Transverse colon (tissue), 4 donors: Measurements from ENCODE around the gene SIGLEC1. TPM values are rescaled to one million over a fixed set of nuclear protein-coding genes. Genes with fewer than 3 reads are reported as not detected.

Source experiments
- DNase-seq: peaks from one replicate; pipeline ENCODE4 v3.0.0-alpha.2; 2019
- H3K27ac ChIP-seq, 4 donors: fragments of 200-600 bp; sonication (generic); 2 replicates each; pipeline ENCODE4 v1.5.1; 2016 to 2018; ENCODE audit warnings: inconsistent platforms in 4 of 4
- H3K27me3 ChIP-seq: fragments of 200-600 bp; sonication (generic); 2 replicates; pipeline ENCODE4 v1.5.1; 2017; ENCODE audit warnings: inconsistent platforms
- H3K36me3 ChIP-seq, 4 donors: fragments of 200-600 bp; sonication (generic); 2 replicates each; pipeline ENCODE4 v1.5.1; 2017 to 2019; ENCODE audit warnings: inconsistent platforms in 4 of 4
- H3K4me1 ChIP-seq, 4 donors: fragments of 200-600 bp; sonication (generic); 2 replicates each; pipeline ENCODE4 v1.5.1; 2017 to 2020; ENCODE audit warnings: inconsistent platforms in 4 of 4
- H3K4me3 ChIP-seq, 4 donors: fragments of 200-600 bp; sonication (generic); 1 replicate in 1 of 4; 2 replicates in 3 of 4; pipeline versions ENCODE4 v1.5.1 to v1.6.1; 2017 to 2019; ENCODE audit warnings: inconsistent platforms in 4 of 4
- H3K9me3 ChIP-seq, 2 donors: fragments of 200-600 bp; sonication (generic); 2 replicates each; pipeline ENCODE4 v1.5.1; 2017 to 2019; ENCODE audit warnings: inconsistent platforms in 2 of 2
- CTCF ChIP-seq, 5 experiments: fragments of 200-600 bp in 3 of 5; fragments of 450-650 bp in 2 of 5; sonication (generic) in 3 of 5; IDR thresholded peaks; 1 replicate in 2 of 5; 2 replicates in 3 of 5; pipeline ENCODE4 v1.5.1; 2016 to 2017; ENCODE audit warnings: antibody characterized with exemption in 5 of 5, inconsistent platforms in 3 of 5, mild to moderate bottlenecking in 2 of 5, moderate library complexity in 1 of 5
- EP300 ChIP-seq: sonication (generic); formaldehyde crosslinking; IDR thresholded peaks from one replicate; pipeline ENCODE4 v1.6.1; 2017; ENCODE audit warnings: antibody characterized with exemption, low read depth
- POLR2A ChIP-seq: fragments of 450-650 bp; IDR thresholded peaks from one replicate; pipeline ENCODE4 v1.6.1; 2016; ENCODE audit warnings: antibody characterized with exemption, mild to moderate bottlenecking, moderate library complexity
- POLR2AphosphoS5 ChIP-seq, 3 donors: sonication (generic); formaldehyde crosslinking; IDR thresholded peaks; one replicate each; pipeline ENCODE4 v1.6.1; 2016; ENCODE audit warnings: antibody characterized with exemption in 3 of 3
- WGBS, 2 donors: methylation state at CpG; one replicate each; pipeline ENCODE4 v1.1.5; 2018; ENCODE audit warnings: low coverage in 1 of 2; 5-methylcytosine and 5-hydroxymethylcytosine counted together
- in situ Hi-C, 4 donors: fragments of 200-750 bp; cut with MboI; loops; one replicate each; pipeline versions ENCODE4 v1.15.0 to v1.15.1; 2017; ENCODE audit warnings: low sequenced_read_pairs in 3 of 4, low pct_ligation_motif_present in 1 of 4, low pct_unique_long_range_greater_than_20kb in 1 of 4
- intact Hi-C: fragments of 100-400 bp; cut with DNase I; formaldehyde crosslinking; loops from one replicate; pipeline ENCODE4 v1.15.1; 2023; ENCODE audit warnings: low total_unique reads
- total RNA-seq, 4 donors: library from RNA; depleted of rRNA; stranded (reverse); fragments of >200 nt; gene quantifications; one replicate each; pipeline ENCODE4 v1.1.0, GENCODE V29; 2016

SIGLEC1 gene
- total RNA-seq, 4 donors from 2014 or later, result 2.2 to 17.6 (median 7.9) TPM

- Histone ChIP-seq H3K9me3 (no peaks in the 10 kb centered on the region), H3K4me3 (no peak overlapping the region), H3K4me1 (peaks cover 2 to 20% (median 10%) of the 10 kb centered on the region in 4 donors), H3K36me3 (no peaks in the 10 kb centered on the region), H3K27ac (no peak overlapping the region), H3K27me3 (peaks cover 30% of the 10 kb centered on the region)
- WGBS, 2 donors, result 88% methylated on average over 13 of the region's 16 CpGs; no CpG with 5 or more reads in 1 of the 2 donors
- DNase-seq, result no peak
- intact Hi-C loops (no loop called here), in situ Hi-C loops (no loop called here)
- TF ChIP-seq CTCF (IDR thresholded peaks at IDR 0.05) (no peak), POLR2AphosphoS5 (IDR thresholded peaks at IDR 0.05) (no peak), POLR2A (no peak), EP300 (no peak)
Measured at GRCh38 chr20:3748073-3748472, 35.7 kb upstream of the SIGLEC1 start.

- intact Hi-C loops (no loop called here), in situ Hi-C loops (no loop called here)
- Histone ChIP-seq H3K36me3 (no peaks in the 10 kb centered on the region), H3K27me3 (peaks cover 30% of the 10 kb centered on the region), H3K4me1 (peaks cover 2 to 20% (median 10%) of the 10 kb centered on the region in 4 donors), H3K9me3 (no peaks in the 10 kb centered on the region), H3K27ac (no peak overlapping the region), H3K4me3 (no peak overlapping the region)
- TF ChIP-seq POLR2A (no peak), POLR2AphosphoS5 (IDR thresholded peaks at IDR 0.05) (no peak), CTCF (IDR thresholded peaks at IDR 0.05) (no peak), EP300 (no peak)
- WGBS, 2 donors, result 20 to 69% methylated on average over 1 to 2 of the region's 2 CpGs
- no peak for DNase-seq
Measured at GRCh38 chr20:3747471-3747870, 35.1 kb upstream of the SIGLEC1 start.

- in situ Hi-C loops, result no loop called here
- Histone ChIP-seq H3K4me1 (peaks cover 0 to 8% (median 5%) of the 10 kb centered on the region in 4 donors), H3K27ac (no peak overlapping the region), H3K4me3 (no peak overlapping the region), H3K27me3 (peaks cover 30% of the 10 kb centered on the region), H3K36me3 (no peaks in the 10 kb centered on the region), H3K9me3 (no peaks in the 10 kb centered on the region)
- WGBS, 2 donors, result 77% methylated on average over 11 of the region's 11 CpGs; no CpG with 5 or more reads in 1 of the 2 donors
- DNase-seq, result no peak
- TF ChIP-seq EP300, result no peak
- TF ChIP-seq POLR2A, result no peak
- TF ChIP-seq CTCF (IDR thresholded peaks at IDR 0.05), result no peak
- TF ChIP-seq POLR2AphosphoS5 (IDR thresholded peaks at IDR 0.05), result no peak
- intact Hi-C loops, result no loop called here
Measured at GRCh38 chr20:3745686-3746173, 33.3 kb upstream of the SIGLEC1 start.

GRCh38 chr20:3744806-3745685 lies 32.6 kb upstream of the SIGLEC1 start:
- no peak overlapping the region for H3K27ac ChIP-seq
- H3K4me1 ChIP-seq, result peaks cover 0 to 6% (median 4%) of the 10 kb centered on the region in 4 donors
- no peaks in the 10 kb centered on the region for H3K36me3 ChIP-seq
- in situ Hi-C loops (no loop called here), intact Hi-C loops (no loop called here)
- TF ChIP-seq CTCF (IDR thresholded peaks at IDR 0.05), result no peak
- no peak for TF ChIP-seq POLR2AphosphoS5 (IDR thresholded peaks at IDR 0.05)
- TF ChIP-seq POLR2A, result no peak
- no peak for TF ChIP-seq EP300
- 27 to 47% methylated on average over 13 to 45 of the region's 45 CpGs for WGBS, 2 donors
- no peak overlapping the region for H3K4me3 ChIP-seq
- H3K27me3 ChIP-seq, result peaks cover 24% of the 10 kb centered on the region
- peak; percentile 71 for DNase-seq
- no peaks in the 10 kb centered on the region for H3K9me3 ChIP-seq
